HG03469 (cell line): ENCODE measurements around the gene PTGR2.
A peak's percentile ranks its signal among the peaks of the same experiment; 100 is the strongest.
"Not testable (repeated sequence)": the region's sequence is repeated elsewhere in the genome, so short reads cannot be mapped to it uniquely, and the experiment has no call there.

Source experiments
- ATAC-seq: cut with Tn5 transposase; IDR thresholded peaks from one replicate; pipeline ENCODE4 v1.9.1; 2021; ENCODE audit warnings: mild to moderate bottlenecking, moderate library complexity, moderate number of reproducible peaks; ENCODE audit not compliant: unreplicated experiment

Gene PTGR2

DNA sequence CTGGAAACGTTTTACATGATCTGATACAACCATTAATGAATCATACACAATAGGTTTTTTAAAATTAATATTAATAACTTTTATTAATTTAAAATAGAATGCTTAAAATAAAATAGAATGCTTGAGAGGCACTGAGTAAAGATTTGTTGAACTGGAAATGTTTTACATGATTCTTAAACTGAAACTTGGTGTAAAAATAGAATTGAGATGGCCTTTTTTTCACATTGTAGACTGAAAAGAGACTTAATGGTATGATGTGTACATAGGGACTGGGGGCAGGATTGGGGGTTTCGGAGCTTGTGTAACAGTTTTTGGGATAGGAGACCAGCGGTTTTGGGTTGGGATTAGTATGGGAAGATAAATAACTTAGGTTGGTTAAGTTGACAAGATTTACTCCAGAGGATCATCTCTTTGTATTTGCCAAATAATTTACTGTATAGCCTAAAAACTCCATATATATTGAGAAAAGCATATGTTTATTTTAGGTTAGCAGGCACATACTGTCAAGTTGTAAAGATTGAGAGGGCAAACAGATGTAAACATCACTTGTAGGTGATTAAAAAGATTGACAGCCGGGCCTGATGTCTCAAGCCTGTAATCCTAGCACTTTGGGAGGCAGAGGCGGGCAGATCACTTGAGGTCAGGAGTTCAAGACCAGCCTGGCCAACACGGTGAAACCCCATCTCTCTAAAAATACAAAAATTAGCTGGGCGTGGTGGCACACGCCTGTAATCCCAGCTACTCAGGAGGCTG lies 33.0 kb downstream of the PTGR2 start:
- no peak for ATAC-seq

- ATAC-seq, result peak; percentile 75
Measured at GRCh38 chr14:73886449-73887317, 35.1 kb downstream of the PTGR2 start, which contains the start of gene ZNF410. TSS of gene ZNF410 (plus strand) at chr14:73886859. CDS start at chr14:73892176, 5,317 bp downstream.

DNA sequence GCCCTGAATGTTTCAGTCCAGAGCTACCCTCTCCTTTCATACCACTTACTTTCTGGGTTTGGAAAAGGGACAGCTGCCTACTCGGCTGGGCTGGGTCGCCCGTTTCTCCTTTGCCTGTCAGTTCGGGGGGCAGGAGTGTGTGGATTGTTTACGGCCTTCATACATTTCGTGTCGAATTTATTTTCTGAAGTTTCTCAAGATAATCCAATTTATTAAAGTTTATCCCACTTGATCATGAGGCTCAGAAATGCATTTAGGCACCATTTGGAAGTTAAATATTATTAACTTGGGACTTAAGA lies 35.6 kb downstream of the PTGR2 start:
- no peak for ATAC-seq

DNA sequence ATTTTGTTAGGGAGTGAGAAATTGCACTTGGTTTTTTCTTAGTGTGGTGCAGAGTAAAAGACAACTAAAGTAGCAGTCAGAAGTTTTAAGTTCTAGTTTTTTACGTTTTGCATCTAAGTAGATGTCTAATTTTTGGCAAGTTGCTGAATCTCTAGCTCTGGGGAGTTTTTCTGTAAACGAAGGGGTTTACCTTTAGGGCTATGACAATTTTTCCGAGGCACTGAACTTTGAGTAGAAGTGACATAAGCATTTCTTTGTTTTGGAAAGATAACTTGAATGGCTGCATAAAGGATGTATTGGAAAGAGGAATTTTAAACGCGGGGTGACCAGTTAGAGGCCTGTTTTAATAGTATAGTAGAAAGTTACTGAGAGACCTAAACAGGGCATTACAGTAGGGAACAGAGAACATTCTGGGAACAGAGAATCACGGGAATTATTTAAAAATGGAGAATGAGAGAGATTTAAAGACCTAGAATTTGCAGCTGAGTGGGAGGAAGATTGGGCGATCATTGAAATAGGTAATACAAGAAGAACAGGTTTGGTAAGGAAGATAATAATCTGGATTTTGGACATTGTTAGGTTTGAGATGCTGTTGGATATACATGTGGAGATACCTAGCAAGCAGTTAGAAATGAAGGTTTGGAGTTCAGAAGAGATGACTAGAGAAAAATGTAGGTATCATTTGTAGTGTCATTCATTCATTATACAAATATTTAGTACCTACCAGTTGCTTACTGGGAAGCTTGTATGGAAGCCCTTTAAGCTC lies 36.2 kb downstream of the PTGR2 start:
- no peak for ATAC-seq

GRCh38 chr14:73888460-73888725 lies 36.8 kb downstream of the PTGR2 start:
- ATAC-seq, result no peak

DNA sequence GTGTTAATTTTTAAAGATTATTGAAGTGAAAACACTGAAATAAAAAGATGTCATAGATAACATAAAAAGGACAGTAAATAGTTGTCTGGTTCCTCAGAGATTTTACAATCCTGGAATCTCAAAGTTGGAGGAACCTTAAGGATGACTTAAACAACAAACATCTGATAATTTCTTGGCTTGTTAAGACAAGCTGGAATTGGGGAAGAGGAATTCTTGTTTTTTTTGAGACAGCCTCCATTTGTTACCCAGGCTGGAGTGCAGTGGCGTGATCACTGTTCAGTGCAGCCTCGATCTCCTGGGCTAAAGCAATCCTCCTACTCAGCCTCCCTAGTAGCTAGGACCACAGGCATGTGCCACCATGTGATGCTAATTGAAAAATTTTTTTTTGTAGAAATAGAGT lies 37.3 kb downstream of the PTGR2 start:
- no peak for ATAC-seq

DNA sequence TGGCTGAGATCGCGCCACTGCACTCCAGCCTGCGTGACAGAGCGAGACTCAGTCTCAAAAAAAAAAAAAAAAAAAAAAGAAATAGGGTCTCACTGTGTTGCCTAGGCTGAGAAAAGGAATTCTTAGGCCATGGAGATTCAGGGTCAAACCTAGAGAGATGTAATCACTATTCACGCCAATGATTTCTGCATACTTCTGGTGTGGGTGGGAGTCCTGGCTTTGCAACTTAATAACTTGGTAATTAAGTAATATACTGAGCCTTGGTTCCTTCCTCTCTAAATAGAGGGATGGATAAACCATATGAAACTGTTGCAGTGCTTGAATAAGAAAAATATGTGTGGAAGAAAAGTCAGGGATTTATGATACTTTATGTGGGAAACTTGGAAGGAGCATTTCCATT lies 37.7 kb downstream of the PTGR2 start:
- ATAC-seq, result no peak

GRCh38 chr14:73894180-73894687 lies 42.6 kb downstream of the PTGR2 start:
- ATAC-seq, result not testable (repeated sequence)

DNA sequence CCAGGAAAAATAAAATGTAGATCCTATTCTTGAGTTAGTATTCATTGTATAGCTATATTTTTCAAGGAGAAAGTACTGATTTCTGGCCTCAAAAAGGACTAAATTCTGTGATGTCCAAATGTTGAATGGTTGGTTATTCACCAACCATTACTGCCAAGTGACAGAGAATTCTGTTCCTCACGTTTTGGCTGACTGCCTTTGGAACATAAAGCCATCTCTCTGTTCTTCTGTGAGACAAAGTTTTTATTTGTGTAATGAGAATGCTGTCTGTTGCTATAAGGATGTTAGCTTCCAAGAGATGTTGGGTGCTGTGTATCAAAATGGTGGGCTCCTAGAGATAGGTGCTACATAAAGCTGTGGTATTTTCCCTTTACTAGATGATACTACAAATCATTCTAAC lies 44.3 kb downstream of the PTGR2 start:
- ATAC-seq, result no peak

GRCh38 chr14:73896521-73896920 lies 44.9 kb downstream of the PTGR2 start:
- no peak for ATAC-seq

- no peak for ATAC-seq
Measured at GRCh38 chr14:73903028-73903427, 51.4 kb downstream of the PTGR2 start.

DNA sequence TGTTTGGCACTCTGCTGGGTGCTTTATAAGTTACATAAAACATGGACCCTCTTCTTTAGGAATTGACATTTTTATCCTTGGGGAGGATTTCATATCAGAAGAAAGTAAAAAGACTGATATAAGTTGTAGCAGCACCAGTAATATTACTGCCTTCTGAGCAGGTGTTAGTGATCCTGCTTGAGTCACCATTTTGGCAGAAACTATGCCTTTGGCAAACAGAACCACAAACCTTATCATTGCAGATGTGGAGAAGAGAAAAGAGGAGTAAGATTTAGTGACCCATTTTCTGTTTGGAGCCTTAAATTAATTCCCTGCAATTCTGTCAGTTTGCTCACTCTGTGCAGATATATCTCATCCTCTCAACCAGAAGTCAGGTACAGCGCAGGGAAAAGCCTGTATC lies 58.0 kb downstream of the PTGR2 start:
- ATAC-seq, result no peak

DNA sequence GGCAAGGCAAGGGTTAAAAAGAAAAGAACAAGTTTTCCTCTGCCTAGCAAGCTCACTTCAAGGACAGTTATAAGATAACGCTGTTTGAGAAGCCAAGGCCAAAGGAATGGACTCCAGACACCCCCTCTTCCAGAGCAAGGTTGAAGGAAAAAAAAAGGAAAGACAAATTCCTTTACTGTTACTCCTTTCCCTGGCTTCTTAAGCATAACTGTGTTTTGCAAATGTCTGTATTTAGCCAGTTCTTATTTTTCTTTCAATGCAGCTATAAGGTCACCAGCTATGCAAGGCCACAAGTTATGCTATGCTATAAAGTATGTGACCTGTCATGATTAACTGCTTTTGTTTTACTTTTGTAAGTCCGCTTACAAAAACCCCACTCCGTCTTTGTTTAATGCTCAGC lies 61.6 kb downstream of the PTGR2 start:
- ATAC-seq, result no peak

DNA sequence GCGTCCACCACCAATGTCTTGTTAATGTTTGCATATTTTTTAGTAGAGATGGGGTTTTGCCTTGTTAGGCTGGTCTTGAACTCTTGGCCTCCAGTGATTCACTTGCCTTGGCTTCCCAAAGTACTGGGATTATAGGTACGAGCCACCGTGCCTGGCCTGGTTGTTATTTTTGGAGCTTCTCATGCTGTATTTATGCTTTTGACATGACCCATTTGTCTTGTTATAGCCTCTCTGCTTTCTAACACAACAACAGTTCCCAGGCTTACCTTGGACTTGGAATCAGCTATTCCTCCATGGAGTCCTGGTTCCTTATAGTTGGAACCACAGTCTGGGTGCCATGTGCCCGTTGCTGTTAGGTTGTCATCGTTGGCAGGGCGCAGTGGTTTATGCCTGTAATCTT lies 64.7 kb downstream of the PTGR2 start:
- ATAC-seq, result no peak

DNA sequence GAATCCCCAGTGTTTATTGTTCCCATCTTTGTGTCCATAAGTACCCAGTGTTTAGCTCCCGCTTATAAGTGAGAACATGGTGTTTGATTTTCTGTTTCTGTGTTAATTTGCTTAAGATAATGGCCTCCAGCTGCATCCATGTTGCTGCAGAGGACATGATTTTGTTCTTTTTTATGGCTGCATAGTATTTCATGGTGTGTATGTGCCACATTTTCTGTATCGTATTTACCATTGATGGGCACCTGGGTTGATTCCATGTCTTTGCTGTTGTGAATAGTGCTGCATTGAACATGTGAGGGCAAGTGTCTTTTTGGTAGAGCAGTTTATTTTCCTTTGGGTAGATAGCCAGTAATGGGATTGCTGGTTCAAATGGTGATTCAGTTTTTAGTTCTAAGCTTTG lies 67.8 kb downstream of the PTGR2 start:
- ATAC-seq, result not testable (repeated sequence)

- ATAC-seq, result no peak
Measured at GRCh38 chr14:73924337-73924736, 72.7 kb downstream of the PTGR2 start.
